Measurements from ENCODE around the gene OR2V1. TPM values are rescaled to one million over a fixed set of nuclear protein-coding genes. Genes with fewer than 3 reads are reported as not detected.

Gene OR2V1
- total RNA-seq, 4 donors from 2014 or later = not detected

DNA sequence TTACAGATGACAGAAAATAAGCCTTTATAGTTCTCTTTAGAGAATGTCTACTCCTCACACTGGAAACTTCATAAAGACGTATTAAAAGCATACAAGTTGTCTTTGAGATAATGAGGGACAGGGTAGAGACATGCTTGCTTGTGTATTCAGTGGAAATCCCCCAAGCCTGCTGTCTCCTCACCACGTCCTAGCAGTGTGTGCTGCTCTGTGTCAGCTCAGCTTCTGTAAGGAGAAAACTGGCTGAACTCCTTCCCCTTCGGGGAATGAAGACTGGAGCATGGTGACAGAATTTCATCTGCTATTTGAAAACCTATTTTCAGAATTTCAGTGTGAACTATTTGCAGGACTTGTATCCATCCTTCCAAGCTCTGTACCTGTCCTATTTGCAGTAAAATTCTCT is 25.8 kb upstream of the OR2V1 start:
- Histone ChIP-seq H3K4me1 (peaks cover 0 to 4% of the 10 kb centered on the region in 2 donors), H3K27me3 (no peaks in the 10 kb centered on the region), H3K36me3 (no peaks in the 10 kb centered on the region), H3K9me3 (no peaks in the 10 kb centered on the region), H3K27ac (no peak overlapping the region), H3K4me3 (no peak overlapping the region)
- DNase-seq = no peak
- TF ChIP-seq CTCF (IDR thresholded peaks at IDR 0.05) = no peak
- TF ChIP-seq POLR2A (IDR thresholded peaks at IDR 0.05) = no peak
- intact Hi-C loops (cut with DNase I; ENCODE audit: low total_unique reads) = no loop called here

DNA sequence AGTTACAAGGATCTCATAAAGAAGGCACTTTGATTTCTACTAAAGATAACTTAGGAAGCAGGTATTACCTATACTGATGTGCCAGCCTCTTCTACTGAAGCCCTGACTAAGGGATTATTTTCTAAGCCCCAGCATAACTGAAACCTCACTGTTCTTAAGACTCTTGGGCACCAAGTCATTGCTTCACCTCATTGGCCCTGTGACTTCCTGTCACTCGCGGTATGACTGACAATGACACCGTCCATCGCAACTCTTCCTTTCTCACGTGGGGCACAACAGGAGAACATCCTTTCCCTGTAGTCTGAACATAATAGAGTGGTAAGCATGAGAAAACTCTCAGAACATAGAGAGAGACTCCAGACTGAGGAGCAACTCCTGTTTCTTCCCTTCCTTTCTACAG is 22.8 kb upstream of the OR2V1 start:
- Histone ChIP-seq H3K9me3 (no peaks in the 10 kb centered on the region), H3K36me3 (no peaks in the 10 kb centered on the region), H3K4me1 (no peaks in the 10 kb centered on the region), H3K27me3 (no peaks in the 10 kb centered on the region), H3K27ac (no peak overlapping the region), H3K4me3 (no peak overlapping the region)
- TF ChIP-seq CTCF (IDR thresholded peaks at IDR 0.05) (no peak), POLR2A (IDR thresholded peaks at IDR 0.05) (no peak)
- no peak for DNase-seq
- intact Hi-C loops (cut with DNase I; ENCODE audit: low total_unique reads) = no loop called here

DNA sequence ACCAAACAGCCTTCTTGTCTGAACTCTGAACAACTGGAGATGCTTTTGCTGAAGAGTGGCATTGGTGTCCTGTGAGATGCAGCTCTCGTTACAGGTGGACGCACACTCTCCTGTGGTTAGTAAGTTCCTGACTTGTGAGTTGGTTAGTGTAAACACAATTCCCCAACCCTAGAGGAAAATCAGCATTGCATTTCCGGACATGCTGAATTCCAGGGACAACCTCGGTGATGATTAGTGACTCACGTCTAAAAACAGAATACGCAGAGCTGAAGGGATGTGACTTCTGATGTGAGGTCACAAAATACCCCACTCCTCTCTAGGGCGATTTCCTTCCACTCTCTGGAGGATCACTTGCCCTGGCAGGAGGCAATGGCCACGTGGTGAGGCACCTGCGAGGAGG is 21.4 kb upstream of the OR2V1 start:
- Histone ChIP-seq H3K9me3 (no peaks in the 10 kb centered on the region), H3K4me1 (no peaks in the 10 kb centered on the region), H3K4me3 (no peak overlapping the region), H3K27ac (no peak overlapping the region), H3K27me3 (peaks cover 0 to 2% of the 10 kb centered on the region in 2 donors), H3K36me3 (no peaks in the 10 kb centered on the region)
- no peak for DNase-seq
- intact Hi-C loops (cut with DNase I; ENCODE audit: low total_unique reads) = no loop called here
- TF ChIP-seq CTCF (IDR thresholded peaks at IDR 0.05) (no peak), POLR2A (IDR thresholded peaks at IDR 0.05) (no peak)

- no peak for DNase-seq
- no peaks in the 10 kb centered on the region for H3K9me3 ChIP-seq
- H3K4me3 ChIP-seq = no peak overlapping the region
- no peaks in the 10 kb centered on the region for H3K4me1 ChIP-seq
- H3K27ac ChIP-seq = no peak overlapping the region
- TF ChIP-seq POLR2A (IDR thresholded peaks at IDR 0.05) = no peak
- no peak for TF ChIP-seq CTCF (IDR thresholded peaks at IDR 0.05)
- H3K27me3 ChIP-seq = peaks cover 0 to 2% of the 10 kb centered on the region in 2 donors
- H3K36me3 ChIP-seq = no peaks in the 10 kb centered on the region
- intact Hi-C loops (cut with DNase I; ENCODE audit: low total_unique reads) = no loop called here
Observed at GRCh38 chr5:181151146-181151545, 20.2 kb upstream of the OR2V1 start.

GRCh38 chr5:181149806-181150733 is 19.1 kb upstream of the OR2V1 start:
- H3K4me1 ChIP-seq = no peaks in the 10 kb centered on the region
- no peak for DNase-seq
- peaks cover 0 to 2% of the 10 kb centered on the region in 2 donors for H3K27me3 ChIP-seq
- intact Hi-C loops (cut with DNase I; ENCODE audit: low total_unique reads) = no loop called here
- no peak for TF ChIP-seq CTCF (IDR thresholded peaks at IDR 0.05)
- TF ChIP-seq POLR2A (IDR thresholded peaks at IDR 0.05) = no peak
- no peaks in the 10 kb centered on the region for H3K9me3 ChIP-seq
- H3K36me3 ChIP-seq = no peaks in the 10 kb centered on the region
- no peak overlapping the region for H3K27ac ChIP-seq
- H3K4me3 ChIP-seq = no peak overlapping the region

All from uterus (tissue), 4 donors.